Measurements from ENCODE around the gene DIAPH2.
"Not testable (repeated sequence)": the region's sequence is repeated elsewhere in the genome, so short reads cannot be mapped to it uniquely, and the experiment has no call there.

The DIAPH2 gene

DNA sequence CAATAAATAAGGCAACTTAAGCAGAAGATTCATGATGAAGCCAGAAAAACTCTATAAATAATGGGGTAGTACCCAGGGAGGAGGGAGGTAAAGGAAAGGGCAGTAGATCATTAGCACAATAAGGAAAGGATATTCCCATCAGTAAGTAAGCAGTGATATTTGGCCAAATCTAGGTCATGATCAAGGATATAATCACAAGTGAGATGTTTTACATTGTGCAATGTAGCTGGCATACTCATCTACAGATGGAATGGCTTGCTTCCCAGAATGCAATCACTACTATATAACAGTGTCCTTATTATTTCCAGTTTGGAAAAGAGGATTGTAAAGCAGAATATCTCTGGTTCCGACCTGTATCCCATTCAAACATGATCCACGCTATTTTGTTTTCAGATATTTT, 682.5 kb downstream of the DIAPH2 start:
- DNase-seq (ENCODE audit: low read depth in 2 of 2, low spot score in 1 of 2), result no peak

DNA sequence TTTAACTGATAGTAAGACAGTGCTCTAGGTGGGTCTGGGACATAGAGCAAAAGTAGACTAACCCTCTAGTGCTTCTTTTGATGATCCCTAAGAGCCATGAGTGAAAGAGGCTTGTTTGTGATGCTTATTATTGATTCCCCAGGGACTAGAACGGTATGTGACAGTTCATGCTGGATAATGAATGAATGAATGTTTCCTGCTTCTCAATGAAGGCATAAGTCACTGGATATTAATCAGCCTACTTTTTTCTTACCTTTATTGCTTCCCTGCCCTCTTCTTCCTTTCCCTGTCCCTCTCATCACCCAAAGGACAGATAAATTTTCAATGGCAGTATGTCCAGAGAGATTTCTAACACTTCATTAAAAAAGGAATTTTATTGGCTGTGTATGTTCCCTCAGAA, 685.3 kb downstream of the DIAPH2 start:
- DNase-seq (ENCODE audit: low read depth in 2 of 2, low spot score in 1 of 2), result no peak

DNA sequence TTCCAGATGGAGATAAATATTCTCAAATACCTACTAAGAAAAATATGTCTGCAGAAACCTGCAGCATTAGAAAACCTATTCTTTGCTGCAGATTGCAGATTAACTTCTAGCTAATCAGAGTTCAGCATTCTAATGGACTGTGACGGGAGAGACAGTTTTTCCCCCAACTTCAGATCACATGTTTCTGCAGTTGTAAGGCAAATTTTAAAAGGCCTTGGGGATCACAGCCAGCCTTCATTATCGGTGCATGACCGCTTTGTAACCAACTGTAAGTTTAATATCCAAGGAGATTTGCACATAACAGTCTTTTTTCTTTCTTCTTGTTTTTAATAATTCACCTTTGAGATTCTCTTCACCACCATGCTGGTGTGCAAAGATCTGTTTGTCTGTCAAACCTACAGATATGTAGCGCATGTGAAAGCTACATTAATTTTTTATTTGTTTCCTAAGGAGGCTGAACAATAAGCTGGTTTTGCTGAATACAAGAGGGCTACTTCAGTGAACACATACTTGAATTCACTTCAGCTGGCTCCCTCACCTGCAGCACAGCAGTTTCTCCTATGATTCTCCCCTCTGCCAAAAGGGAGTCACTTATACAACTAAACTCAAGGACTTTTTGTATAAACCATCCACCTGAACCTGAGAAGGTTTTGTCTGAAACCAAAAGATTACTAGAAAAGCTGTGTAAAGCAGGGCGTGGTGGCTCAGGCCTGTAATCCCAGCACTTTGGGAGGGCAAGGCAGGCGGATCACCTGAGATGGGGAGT, 687.5 kb downstream of the DIAPH2 start:
- DNase-seq (ENCODE audit: low read depth in 2 of 2, low spot score in 1 of 2), result no peak

DNA sequence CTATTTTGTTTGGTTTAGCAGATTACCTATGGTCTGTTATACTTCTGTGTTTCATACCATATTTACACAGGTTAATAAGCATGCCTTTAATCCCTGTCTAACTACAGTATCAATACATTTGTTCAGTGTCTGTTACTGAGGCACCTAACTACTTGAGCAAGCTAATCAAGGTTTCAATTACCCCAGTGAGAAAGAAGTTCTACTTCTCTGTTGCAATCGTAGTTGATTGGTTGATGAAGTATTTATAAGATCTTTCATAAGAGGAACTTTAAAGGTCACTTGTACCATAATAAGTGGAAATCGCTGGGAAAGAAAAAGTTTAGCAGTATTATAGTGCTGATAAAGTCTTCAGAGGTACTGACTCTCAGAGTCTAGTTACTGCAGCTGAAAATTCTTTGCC, 689.6 kb downstream of the DIAPH2 start:
- no peak for DNase-seq (ENCODE audit: low read depth in 2 of 2, low spot score in 1 of 2)

DNA sequence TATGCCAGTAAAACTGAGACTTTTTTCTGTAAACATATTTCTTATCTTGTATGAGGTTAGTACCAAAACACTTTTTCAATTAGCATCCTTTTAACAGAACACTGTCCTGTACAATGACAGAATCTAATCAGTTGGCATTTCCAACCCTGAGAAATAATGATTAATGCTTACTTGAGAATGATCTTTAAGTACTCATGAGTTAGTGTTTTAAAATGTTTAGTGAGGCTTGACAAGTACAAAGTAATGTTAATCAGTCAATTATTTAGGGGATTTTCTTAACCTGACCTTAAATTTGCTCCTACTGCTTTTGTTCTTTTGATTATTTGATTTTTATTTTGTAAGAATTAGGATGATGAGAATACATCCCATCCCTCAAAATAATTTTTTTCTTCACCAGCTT, 695.6 kb downstream of the DIAPH2 start:
- DNase-seq (ENCODE audit: low read depth in 2 of 2, low spot score in 1 of 2), result no peak

DNA sequence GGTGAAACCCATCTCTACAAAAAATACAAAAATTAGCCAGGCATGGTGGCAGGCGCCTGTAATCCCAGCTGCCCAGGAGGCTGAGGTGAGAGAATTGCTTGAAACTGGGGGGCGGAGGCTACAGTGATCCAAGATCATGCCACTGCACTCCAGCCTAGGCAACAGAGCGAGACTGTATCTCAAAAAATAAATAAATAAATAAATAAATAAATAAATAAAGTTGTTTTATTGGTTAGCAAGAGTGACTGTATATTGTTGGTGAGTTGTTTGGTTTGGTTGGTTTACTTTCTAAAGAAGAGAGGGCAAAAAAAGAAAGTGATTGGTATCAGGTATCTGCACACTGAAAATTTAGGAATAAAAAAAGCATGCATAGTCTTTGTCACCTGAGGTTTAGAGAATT, 700.0 kb downstream of the DIAPH2 start:
- DNase-seq (ENCODE audit: low read depth in 2 of 2, low spot score in 1 of 2), result no peak

DNA sequence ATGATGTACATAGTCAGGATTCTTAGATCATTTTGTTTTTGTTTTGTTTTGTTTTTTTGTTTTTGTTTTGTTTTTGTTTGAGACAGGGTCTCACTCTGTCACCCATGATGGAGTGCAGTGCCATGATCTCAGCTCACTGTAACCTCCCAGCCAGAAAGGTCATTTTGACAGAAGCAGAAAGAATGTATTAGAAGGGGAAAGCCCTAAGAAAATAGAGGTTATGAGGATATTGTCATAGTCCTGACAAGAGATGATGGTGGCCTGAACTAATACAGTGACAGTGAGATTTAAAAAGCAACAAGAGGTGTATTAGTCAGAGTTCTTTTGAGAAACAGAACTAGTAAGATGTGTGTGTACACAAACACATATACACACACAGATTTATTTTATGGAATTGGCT, 702.4 kb downstream of the DIAPH2 start:
- DNase-seq (ENCODE audit: low read depth in 2 of 2, low spot score in 1 of 2), result no peak

DNA sequence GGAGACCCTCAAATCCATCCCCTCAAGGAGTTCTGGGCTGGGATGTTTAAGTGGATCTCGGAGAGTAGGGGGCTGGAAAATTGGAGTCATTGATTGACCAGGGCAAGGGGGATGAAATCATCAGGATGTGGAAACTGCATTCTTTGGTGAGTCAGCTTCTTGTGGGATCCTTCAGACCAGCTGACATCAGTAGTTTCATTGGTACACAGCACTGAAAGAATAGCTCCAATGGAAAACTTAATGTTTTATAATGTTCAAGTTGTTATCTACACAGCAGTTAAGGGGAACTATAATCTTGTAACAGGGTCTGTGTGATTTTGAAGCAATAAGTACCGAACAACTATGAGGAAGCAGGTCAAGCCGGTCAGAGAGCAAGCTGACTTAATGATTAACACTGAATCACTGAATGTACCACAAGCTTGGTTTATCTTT, 705.1 kb downstream of the DIAPH2 start:
- no peak for DNase-seq (ENCODE audit: low read depth in 2 of 2, low spot score in 1 of 2)

DNA sequence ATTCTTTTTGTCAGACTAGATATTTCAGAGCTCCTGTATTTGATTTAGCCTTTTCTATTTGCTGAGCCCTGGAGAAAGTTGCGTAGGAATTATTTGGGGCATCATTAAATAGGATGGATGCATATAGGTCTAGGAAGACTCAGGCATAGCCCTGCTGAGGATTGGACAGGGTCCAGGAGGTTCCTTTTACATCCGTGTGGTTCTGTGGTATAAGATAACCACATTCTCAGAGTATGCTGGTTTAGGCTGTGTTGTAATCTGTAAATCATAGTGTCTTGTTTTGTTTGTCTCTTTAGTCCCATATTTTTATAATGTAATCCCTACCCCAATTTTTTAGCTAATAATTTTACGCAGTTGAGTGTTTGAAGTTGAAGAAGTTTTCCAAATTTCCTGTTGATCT, 712.7 kb downstream of the DIAPH2 start:
- DNase-seq (ENCODE audit: low read depth in 2 of 2, low spot score in 1 of 2), result no peak

DNA sequence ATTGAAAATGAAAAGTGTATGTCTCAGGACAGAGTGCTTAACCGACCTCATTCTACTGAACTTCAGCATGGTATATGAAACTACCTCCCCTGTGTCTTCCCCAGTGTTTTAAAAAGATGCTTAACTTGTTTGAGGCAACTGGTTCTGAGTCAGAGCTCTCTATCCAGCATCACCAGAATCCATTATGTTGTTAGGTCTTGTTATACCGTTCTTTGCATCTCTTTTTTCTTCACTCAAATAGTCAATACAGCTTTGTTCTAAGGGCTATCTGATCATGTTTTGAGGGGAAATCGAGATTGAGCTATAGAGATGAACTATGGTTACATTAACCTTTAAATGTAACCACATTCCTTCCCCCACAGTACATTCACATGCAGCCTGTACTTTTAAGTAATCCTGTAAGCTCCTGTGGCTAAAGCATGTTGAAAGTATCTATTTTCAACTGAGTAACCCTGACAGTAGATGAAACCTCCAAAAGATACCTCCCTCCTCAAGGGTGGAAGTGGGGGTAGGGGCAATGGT, 713.4 kb downstream of the DIAPH2 start:
- no peak for DNase-seq (ENCODE audit: low read depth in 2 of 2, low spot score in 1 of 2)

DNA sequence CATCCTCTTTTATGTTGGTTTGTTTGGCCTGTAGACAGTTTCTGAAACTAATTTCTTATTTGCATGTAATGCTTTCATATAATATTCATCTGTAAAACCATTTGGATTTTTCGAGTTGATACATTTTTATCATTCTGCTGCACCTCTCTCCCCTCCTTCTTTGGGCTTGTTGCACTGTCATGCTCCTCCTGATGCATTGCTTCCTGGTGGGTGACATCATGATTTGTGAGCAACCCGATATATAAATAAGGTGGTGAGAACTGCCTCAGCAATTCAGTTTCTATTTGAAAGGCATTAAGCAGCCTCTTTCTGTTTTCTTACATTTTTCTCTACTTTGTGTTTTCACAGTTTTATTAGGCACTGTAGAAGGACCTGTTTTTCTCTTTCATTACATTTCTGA, 714.8 kb downstream of the DIAPH2 start:
- DNase-seq (ENCODE audit: low read depth in 2 of 2, low spot score in 1 of 2), result no peak

DNA sequence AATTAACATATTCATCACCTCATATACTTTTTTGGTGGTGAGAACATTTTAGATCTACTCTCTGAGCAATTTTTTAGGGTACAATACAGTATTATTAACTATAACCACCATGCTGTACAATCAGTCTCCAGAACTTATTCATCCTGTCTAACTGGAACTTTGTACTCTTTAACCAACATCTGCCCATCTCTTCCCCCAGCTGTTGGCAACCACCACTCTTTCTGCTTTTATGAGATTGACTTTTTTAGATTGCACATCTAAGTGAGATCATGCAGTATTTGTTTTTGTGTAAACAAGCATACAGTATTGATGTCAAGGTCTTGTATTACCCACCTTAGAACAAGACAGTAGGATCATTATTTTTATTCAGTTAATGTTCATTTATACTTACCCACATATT, 715.9 kb downstream of the DIAPH2 start:
- DNase-seq (ENCODE audit: low read depth in 2 of 2, low spot score in 1 of 2), result no peak

DNA sequence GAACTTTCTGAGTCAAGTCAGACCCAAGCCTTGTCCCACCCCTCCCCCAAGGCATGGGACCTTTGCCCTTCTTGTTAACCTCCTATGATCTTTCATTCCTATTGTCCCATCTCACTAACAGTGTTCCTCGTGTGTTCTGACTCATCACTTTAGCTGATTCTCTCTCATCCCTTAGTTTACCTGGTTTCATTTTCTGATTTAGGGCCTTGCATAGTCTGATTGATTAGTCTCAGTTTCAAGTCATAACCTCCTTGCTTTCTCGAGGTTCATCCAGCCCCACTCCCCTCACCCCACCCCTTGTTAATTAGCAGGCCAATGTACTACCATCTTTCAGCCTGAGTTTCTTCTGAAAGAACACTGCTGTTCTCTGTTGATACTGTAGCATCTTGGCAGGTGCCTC, 716.5 kb downstream of the DIAPH2 start:
- no peak for DNase-seq (ENCODE audit: low read depth in 2 of 2, low spot score in 1 of 2)

DNA sequence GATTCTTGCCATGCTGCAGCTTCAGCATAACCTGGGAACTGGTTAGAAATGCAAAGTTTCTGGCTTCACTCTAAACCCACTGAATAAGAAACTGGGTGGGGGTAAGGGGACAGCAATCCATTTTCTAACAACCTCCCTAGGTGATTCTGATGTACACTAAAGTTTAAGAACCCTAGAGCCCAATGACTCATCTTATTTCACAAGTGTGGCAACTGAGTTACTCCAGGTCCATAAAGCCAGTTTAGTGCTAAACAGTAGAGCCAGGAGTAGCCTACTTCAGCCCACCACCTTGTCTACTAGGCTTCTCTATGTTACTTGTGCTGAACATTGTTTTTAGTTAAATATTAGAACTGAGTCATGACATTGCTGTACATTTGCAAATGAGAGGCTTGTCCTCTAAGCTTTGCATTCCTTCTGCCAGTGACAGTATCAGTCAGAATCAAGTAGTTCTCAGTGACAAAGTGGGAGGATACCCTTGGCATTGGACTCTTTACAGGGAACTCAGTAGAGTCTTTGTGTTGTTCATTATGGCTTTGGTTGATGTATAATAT, 717.0 kb downstream of the DIAPH2 start:
- no peak for DNase-seq (ENCODE audit: low read depth in 2 of 2, low spot score in 1 of 2)

DNA sequence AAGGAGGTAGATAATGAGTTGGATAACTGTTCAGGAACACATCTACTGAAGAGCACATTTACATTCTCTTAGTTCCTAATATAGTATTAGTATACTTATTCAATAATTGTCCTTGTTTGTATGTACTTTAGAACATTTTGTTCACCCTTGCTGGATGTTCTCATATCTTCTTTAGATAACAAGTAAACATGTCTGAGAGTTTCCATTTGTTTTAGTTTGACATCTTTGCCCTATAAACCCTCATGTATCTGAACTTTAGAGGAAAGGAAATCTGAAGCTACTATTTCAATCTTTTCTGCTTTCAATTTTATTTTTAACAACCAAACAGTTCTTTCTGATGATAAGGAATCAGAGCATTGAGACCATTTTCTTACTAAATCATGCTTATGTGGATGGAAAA, 717.7 kb downstream of the DIAPH2 start:
- DNase-seq (ENCODE audit: low read depth in 2 of 2, low spot score in 1 of 2), result no peak

DNA sequence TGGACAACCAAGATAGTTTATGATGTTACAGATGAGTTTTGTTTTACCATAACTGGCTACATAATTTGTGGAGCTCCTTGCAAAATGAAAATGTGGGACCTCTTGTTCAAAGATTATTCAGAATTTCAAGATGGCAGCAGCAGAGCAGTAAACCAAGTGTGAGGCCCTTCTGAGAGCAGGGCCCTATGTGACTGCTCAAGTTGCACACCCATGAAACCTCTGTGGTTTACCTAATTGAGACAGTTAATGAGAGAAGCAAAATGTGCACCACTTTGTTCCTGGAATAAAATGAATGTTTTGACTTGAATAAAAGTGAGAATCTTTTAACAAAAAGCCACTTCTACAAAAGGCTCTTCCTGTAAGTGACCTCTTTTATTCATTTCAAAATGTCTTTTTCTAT, 718.3 kb downstream of the DIAPH2 start:
- no peak for DNase-seq (ENCODE audit: low read depth in 2 of 2, low spot score in 1 of 2)

DNA sequence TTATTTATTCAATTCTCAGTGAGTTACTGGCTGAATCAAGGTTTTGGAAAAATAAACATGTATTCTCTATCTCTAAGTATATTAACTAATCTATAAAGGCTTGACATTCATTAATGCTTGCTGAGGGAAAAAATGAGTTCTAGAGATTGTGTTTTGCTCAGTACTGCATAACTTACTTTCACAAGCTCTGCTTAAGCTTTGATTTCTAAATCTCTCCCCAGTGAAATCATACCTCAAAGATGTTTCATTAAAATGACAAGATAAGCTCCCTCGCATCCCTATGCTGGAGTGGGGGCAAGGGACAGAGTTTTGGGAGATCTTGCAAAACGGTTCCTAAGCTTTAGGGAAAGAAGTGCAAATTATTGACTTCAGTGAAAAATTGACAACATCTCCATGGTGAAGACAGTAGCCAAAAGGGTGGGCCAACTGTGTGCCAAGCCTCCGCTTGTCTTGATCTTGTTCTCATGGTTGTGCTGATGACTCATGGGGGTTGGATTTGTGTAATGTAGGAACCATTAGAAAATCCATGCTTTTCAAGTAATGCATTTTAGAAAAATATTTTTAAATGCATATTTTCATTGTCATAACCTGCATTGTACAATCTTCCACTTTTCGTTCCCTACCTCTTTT, 720.5 kb downstream of the DIAPH2 start:
- no peak for DNase-seq (ENCODE audit: low read depth in 2 of 2, low spot score in 1 of 2)

DNA sequence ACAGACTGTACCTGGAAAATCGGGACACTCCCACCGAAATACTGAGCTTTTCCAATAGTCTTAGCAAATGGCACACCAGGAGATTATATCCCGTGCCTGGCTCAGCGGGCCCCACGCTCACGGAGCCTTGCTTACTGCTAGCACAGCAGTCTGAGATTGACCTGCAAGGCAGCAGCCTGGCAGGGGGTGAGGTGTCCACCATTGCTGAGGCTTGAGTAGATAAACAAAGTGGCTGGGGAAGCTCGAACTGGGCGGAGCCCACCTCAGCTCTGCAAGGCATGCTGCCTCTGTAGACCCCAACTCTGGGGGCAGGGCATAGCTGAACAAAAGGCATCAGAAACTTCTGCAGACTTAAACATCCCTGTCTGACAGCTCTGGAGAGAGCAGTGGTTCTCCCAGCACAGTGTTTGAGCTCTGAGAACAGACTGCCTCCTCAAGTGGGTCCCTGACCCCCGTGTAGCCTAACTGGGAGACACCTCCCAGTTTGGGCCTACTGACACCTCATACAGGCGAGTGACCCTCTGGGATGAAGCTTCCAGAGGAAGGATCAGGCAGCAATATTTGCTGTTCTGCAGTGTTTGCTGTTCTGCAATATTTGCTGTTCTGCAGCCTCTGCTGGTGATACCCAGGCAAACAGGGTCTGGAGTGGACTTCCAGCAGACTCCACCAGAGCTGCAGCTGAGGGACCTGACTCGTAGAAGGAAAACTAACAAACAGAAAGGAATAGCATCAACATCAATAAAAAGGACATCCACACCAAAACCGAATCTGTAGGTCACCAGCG, 725.2 kb downstream of the DIAPH2 start:
- DNase-seq (ENCODE audit: low read depth in 2 of 2, low spot score in 1 of 2), result not testable (repeated sequence)

DNA sequence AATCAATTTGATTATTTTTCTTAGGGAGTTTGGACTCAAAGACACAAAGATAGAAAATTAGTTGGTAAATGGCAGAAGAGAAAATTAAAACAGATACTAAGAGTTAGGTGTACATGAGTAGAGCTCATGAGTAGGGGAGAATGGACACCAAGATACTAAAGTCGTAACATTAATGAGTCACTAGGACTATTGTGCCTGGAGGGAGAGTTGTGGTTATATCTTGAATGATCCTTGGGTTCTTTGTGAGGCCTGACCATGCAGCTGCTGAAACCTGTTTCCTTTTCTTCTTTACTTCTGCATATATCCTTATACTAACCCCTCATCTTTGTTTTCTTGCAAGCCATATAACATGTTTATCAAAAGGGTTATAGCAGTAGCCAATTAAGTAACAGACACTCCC, 731.8 kb downstream of the DIAPH2 start:
- DNase-seq (ENCODE audit: low read depth in 2 of 2, low spot score in 1 of 2), result no peak

DNA sequence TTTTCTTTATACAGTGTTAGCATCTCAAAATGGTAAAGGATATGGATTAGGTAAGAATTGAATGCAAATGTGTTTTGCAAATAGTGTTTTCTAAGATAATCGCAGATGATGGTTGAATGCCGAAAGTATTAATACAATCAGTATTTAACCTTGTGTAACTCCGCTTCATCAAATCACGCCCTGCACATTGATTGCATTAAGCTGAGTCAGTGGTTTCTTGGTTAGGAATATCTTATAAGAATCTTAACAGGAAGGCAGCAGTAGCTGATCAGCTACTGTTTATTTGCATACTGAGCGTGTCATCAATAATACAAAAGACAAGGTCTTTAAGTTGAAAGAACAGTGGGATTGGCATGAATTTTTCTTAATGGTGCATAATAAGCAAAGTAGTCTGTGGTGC, 744.5 kb downstream of the DIAPH2 start:
- no peak for DNase-seq (ENCODE audit: low read depth in 2 of 2, low spot score in 1 of 2)

DNA sequence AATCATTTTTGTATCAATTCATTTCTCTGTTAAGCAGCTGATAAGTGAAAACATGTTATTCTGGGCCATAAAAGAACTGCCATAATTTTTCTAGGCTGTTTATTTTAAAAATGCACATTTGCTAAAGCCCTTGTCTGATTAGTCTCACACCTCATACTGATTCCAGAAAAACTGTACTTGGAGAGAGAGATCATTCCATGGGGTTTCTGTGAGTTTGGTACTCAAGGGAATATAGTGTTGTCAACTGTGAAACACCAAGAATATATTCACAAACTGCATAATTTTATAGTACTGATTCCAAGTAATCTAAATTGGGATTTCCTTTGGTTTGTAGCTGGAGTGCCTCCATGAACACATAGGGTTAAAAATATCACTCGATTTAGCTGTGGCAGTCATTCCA, 746.6 kb downstream of the DIAPH2 start:
- DNase-seq (ENCODE audit: low read depth in 2 of 2, low spot score in 1 of 2), result no peak
